8988T (cell line): ENCODE results near the gene PRDX5.
A peak's percentile ranks its signal among the peaks of the same experiment; 100 is the strongest.

Experiments
- DNase-seq: peaks from one replicate; pipeline ENCODE4 v3.0.0; 2011

Gene PRDX5

DNA sequence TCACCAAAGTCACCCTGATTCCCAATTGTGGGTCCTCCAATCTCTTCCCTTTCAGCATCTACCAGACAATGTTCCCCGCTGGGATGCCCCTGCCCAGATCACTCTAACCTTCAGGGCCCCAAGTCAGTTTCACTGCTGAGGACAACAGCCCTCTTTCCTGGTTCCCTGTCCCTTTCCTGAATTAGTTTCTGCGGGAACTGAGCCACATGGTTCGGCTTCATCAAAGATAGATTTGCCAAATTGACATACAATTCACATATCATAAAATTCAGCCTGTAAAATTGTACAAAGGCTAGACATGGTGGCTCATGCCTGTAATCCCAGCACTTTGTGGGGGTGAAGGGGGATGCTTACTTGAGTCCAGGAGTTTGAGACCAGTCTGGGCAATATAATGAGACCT is 10.1 kb downstream of the PRDX5 start:
- DNase-seq = no peak

DNA sequence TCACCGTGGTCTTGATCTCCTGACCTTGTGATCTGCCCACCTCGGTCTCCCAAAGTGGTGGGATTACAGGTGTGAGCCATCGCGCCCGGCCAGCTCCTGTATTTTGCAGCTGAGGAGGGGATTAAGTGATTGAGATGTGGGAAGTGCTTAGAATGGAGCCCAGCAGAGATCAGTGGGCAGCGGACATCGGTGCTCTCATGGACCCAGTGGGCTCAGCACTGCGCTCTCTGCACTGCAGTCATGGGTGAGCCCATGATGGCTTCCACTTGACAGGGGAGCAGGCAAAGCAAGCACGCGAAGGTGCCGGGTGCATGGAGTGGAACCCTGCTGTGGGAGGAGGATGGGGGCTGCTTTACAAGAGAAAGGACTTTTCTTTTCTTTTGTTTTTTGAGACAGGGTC is 13.0 kb downstream of the PRDX5 start:
- no peak for DNase-seq

DNA sequence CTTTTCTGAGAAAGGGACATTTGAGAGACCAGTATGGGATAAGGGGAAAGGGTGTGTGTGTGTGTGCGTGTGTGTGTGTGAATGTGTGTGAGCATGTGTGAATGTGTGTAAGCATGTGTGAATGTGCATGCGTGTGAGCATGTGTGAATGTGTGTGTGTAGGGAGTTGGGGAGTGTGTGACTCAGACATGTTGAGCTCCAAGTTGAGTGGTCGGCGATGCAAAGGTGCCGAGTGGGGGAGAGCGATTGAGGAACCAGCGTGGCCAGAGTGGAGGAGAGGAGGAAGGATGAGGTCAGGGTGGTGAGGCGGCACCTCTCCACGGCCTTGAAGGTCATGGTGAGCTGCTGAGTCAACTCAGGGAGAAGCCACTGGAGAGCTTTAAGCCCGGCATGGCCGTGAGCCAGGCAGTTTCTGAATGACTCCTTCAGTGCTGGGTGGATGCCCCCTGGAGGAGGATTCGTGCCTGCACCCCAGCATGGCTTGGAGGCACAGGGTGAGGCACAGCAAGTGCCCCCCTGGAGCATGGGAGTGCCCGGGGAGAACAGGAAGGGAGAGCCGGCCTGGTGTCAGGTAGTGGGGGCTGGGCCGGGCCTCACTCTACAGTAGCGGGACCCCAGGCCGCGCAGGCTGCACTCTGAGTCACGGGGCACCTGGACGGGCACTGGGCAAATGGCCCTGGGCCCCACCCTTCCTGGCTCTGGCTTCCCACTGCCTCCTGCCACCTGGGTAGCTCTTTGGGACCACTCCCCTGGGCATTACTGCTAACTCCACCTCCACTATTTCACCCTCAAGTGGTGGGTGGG is 13.8 kb downstream of the PRDX5 start:
- peak; percentile 88 for DNase-seq

DNA sequence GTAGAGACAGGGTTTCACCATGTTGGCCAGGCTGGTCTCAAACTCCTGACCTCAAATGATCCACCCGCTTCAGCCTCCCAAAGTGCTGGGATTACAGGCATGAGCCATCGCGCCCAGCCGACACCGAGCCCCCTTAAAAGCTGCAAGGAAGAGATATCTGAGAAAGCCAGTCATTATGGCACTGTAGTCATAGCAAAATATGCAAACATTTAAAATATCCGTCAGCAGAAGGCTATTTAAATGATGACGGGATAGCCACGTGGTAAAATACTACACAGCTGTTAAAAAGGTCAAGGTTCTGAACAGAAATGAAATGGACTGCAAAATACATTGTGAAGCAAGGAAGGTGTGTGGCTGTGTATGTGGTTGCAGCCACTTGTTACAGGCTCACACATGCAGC is 15.6 kb downstream of the PRDX5 start:
- no peak for DNase-seq

DNA sequence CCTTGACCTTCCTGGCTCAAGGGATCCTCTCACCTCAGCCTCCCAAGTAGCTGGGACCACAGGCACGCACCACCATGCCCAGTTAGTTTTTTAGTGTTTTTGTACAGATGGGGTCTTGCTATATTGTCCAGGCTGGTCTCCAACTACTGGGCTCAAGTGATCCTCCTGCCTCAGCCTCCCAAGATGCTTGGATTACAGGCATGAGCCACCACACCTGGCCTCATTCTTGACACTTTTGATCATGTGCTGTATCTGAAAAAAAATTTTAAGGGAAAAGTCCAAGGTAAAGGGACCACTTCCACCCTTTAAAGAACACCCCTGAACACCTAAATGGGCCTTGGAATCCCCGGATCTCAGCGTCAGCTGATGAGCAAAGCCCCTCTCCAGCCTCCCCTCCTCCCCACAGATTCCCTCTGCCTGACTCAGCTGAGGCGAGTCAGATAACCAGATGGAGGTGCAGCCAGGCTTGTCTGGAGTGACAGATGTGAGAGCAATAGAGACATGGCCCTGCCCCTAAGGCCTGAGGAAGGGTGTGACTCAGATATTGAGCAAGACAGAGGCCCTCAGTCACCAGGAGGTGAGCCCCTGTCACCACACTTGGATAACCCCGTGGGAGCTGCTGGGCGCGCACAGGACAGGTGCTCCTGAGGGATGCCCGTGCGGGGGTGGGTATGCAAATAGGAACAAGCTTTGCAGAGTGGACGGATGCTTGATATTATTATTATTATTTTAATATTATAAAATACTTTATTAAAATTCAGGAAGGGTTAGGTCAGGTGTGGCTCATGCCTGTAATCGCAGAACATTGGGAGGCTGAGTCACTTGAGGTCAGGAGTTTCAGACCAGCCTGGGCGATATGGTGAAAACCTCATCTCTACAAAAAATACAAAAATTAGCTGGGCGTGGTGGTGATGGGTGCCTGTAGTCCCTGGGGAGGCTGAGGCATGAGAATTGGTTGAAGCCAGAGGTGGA is 17.1 kb downstream of the PRDX5 start:
- peak; percentile 95 for DNase-seq

DNA sequence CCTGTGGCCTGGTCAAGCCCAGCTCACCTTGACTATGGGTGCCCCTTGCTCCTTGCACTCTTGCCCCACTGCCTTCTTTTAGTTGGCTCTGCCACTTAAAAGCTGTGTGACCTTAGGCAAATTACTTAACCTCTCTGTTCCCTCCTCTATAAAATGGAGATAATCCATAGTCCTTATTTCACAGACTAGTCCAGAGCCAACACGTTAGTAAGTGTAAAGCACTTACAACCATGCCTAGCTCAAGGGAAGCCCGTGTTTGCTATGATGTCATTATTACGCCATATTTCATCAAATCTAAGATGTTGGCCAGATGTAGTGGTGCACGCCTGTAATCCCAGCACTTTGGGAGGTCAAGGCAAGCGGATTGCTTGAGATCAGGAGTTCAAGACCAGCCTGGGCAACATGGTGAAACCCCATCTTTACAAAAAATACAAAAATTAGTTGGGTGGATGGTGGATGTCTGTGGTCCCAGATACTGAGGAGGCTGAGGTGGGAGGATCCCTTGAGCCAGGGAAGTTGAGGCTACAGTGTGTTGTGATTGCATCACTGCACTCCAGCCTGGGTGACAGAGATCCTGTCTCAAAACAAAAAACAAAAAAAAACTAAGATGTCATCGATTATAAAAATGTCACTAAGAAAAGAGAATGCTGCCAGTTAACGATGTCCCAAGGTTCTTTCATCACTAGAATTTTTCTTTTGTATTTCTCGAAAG is 19.8 kb downstream of the PRDX5 start:
- no peak for DNase-seq

DNA sequence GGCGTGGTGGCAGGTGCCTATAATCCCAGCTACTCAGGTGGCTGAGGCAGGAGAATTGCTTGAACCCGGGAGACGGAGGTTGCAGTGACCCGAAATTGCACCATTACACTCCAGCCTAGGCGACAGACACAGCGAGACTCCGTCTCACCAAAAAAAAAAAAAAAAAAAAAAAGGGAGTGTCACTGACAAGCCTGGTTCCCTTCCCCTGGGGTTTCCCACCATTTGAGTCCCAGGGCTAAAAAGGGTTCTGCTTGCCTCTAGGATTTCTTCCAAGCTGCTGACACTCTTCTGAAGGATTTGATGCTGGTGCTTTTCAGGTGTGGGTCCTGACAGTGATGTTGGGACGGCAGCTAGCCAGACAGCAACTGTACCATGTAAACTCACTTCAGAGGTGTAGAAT is 20.8 kb downstream of the PRDX5 start:
- DNase-seq = no peak

DNA sequence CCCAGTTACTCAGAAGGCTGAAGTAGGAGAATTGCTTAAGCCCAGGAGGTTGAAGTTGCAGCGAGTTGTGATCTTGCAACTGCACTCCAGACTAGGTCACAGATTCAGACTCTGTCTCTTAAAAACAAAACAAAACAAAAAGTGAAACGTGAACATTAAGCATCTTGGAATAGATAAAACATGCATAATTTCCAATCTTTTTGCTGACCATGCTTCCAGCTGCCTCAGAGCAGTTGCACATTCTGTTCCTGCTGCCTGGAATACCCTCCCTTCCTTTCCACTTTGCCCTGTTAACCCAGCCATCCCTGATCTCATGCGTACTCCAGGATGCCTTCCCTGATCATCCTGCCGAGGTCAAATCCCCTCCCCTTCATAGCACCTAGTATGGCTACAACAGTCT is 21.4 kb downstream of the PRDX5 start:
- DNase-seq = no peak

DNA sequence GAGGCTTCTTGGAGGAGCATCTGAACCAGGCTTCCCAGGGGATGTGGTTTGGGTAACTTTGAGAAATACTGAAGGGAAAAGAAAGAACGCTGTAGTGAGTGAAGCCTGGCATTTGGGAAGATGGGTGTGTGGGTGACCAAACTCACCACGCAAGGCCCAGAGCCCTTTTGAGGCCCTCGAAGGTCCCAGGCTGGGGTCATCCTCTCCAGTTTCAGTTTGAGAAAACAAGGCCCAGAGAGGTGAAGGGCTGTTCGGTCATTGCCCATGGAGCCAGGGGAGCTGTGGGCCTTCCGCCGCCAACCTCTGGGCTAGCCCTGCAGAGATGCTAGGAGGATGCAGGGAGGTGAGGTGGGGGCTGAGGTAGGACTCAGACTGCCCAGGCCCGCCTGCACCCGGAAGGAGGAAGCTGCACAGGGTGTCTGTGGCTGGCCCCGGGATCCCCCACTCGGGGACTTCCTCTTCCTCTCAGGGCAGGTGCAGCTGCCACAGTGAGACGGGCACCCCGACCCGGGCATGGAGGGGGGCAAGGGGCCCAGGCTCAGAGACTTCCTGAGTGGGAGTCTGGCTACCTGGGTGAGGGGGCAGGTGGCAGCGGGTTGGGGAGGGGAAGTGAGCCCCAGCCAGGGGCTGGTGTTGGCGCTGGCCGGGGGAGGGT is 22.0 kb downstream of the PRDX5 start, which contains the start of gene CCDC88B:
CCDC88B (plus strand) TSS at position 451 of the 655 bp plus-strand sequence; CDS start at position 514, 63 bp downstream.
- no peak for DNase-seq

DNA sequence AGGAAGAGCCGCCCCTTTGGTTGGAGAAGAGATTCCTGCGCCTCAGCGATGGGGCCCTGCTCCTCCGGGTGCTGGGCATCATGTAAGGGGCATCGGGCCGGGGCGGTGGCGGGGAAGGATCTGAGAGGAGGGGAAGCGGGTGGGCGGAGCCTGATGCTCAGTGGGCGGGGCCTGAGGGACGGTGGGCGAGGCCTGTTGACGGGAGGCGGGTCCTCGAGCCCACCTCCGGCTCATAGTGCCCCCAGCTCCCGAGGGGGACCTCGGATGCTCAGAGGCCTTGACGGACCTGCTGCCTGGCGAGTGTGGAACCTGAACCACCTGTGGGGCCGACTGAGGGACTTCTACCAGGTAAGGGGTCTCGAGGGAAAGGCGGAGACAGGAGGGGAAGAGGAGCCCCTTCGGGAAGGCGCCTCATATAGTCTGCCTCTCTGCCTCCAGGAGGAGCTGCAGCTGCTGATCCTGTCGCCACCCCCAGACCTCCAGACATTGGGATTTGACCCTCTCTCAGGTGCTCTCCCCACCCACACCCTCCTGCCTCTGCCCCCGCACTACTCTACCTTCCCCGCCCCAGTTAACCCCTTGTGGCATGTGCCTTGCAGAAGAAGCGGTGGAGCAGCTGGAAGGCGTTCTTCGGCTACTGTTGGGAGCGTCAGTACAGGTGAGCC is 22.9 kb downstream of the PRDX5 start:
- DNase-seq = peak; percentile 45

DNA sequence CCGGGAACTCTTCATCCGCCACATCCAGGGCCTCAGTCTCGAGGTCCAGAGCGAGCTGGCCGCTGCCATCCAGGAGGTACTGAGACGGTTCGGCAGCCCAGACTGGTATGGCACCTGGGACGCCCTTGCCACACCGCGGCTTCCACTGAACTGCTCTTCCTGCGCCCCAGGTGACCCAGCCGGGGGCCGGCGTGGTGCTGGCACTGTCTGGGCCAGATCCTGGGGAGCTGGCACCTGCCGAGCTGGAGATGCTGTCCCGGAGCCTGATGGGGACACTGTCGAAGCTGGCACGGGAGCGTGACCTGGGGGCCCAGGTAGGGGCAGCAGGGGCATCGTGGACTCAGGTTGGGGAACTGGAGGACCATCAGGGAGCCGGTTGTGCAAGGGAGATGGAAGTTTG is 23.5 kb downstream of the PRDX5 start:
- no peak for DNase-seq

DNA sequence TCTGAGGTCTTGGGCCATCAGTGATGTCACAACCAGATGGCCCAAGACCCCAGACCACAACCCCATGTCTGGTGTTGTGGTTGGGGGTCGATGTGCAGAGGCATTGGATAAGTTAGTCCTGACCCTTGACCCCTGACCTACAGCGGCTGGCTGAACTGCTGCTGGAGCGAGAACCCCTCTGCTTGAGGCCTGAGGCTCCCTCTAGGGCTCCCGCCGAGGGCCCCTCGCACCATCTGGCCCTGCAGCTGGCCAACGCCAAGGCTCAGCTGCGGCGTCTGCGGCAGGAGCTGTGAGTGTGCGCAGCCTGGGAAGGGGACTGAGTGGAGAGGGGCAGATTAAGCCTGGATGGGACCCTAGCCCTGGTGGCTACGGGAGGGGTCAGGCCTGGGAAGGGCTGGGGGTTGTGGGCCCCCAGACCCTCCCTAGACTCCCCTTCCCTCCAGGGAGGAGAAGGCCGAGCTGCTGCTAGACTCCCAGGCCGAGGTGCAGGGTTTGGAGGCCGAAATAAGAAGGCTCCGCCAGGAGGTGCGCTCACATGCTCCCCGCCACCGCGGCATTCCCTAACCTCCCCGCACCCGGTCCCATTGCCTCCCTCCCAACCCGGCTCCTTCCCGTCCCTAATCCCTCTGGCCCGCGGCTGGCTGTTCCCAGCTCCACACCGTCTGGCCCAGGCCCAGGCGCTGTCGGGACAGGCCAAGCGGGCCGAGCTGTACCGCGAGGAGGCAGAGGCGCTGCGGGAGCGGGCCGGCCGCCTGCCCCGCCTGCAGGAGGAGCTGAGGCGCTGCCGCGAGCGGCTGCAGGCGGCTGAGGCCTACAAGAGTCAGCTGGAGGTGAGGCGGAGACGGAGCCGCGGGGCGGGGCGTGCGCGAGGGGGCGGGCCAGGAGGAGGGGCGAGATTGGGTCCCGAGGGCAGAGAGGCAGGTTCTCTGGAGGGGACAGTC is 24.2 kb downstream of the PRDX5 start:
- peak; percentile 99 for DNase-seq

DNA sequence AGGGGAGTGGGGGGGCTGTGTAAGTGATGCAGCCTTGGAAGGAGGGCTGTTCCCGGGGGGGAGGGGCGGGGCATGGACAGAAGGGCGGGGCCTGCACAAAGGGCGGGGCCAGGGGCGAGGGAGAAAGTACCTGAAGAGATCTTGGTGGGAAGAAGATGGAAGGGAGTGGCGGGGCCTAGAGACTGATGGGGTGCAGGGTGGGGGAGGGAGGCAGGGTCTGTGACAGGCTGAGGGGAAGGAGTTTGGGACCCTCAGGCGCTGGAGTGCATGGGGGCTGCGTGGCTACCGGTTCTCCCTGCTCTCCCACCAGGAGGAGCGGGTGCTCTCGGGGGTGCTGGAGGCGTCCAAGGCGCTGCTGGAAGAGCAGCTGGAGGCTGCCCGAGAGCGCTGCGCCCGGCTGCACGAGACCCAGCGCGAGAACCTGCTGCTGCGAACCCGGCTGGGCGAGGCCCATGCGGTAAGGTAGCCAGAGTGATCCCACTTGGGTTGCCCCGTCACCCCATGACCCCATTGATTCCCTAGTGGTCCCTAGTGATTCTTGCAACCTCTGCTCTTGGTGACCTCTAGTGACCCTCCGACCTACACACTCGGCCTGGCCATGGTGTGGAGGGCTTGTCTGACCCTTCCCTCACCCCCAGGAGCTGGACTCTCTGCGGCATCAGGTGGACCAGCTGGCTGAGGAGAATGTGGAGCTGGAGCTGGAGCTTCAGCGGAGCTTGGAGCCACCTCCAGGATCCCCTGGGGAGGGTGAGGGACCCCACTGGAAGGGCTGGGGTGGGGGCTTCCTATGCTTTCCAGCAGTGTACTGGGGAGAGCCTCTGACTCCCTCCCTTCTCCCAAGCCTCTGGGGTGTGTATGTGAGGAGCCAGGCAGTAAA is 25.2 kb downstream of the PRDX5 start:
- DNase-seq = peak; percentile 85

DNA sequence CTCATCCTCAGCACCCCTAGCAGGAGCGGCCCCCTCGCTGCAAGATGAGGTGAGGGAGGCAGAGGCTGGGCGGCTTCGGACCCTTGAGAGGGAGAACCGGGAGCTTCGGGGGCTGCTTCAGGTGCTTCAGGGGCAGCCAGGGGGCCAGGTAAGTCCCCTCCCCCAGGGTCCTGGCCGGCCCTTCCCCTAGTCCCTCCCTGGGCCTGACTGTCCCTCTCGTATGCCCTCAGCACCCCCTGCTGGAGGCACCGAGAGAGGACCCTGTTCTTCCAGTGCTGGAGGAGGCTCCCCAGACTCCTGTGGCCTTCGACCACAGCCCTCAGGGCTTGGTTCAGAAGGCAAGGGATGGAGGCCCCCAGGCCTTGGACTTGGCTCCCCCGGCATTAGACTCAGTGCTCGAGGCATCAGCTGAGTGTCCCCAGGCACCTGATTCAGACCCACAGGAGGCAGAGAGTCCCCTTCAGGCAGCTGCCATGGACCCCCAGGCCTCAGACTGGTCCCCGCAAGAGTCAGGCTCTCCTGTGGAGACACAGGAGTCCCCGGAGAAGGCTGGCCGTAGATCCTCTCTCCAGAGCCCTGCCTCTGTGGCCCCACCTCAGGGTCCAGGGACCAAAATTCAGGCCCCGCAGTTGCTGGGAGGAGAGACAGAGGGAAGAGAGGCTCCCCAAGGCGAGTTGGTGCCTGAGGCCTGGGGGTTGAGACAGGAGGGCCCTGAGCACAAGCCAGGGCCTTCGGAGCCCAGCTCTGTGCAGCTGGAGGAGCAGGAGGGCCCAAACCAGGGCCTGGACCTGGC is 26.0 kb downstream of the PRDX5 start:
- DNase-seq = peak; percentile 90

DNA sequence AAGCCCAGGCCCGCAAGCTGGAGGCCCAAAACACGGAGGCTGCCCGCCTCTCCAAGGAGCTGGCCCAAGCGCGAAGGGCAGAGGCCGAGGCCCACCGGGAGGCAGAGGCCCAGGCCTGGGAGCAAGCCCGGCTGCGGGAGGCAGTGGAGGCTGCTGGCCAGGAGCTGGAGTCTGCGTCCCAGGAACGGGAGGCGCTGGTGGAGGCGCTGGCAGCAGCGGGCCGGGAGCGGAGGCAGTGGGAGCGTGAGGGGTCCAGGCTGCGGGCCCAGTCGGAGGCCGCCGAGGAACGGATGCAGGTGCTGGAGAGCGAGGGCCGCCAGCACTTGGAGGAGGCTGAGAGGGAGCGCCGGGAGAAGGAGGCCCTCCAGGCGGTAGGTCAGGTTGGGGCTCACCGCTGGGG is 26.9 kb downstream of the PRDX5 start:
- no peak for DNase-seq

DNA sequence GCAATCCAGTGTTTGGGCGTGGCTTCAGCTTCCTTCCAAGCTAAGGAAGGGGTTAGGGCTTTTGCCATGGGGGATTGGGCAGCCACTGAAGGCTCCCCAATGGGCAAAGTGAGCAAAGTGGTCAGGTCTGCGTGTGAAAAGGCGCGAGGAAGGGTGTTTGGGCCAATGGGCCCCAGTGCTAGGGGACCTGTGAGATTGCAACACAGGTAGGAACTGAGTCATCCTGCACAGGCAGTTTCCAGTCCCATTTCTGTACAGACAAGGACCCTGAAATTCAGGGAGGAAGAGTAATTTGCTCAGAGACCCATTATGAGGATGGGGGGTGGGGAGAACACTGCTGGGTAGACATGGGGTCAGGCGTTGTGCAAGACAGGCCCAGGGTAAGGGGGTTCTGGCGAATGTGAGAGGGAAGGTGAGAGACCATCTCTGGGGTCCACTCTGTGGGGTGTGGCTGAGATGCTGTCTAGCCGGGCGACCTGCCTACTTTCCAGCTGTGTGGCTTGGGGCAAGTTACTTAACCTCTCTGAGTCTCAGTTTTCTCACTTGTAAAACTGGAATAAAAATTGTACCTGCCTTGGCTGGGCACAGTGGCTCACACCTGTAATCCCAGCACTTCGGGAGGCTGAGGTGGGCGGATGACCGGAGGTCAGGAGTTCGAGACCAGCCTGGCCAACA is 29.4 kb downstream of the PRDX5 start:
- peak; percentile 27 for DNase-seq

DNA sequence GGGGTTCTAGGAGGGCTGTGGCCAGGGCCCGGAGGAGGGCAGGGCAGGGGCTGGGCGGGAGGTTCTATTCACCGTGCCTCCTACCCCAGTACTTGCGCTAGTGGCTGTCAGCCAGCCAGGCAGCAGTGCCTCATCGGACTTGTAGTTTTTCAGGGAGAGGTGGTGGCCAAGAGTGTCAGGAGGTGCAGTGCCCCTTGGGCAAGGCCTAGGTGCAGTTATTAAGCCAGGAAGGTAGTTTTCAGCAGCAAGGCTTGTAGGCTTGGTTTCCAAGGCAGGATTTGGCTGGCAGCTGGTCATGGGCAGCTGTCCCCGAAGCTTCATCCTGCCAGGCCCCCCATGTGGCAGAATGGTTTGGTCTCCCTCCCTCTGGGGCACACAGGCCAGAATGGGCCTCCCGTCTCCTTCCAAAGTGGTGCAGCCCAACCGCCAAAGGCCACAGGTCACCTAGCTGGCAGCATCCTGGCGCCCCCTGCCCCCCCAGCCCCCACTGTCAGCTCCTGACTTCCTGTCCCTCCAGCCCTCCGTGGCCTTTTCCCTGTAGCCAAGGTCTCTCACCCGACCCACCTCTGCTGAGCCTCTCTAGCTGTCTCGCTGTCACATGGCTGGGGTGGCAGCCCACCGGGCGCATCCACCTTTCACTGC is 30.6 kb downstream of the PRDX5 start:
- DNase-seq = peak; percentile 44

DNA sequence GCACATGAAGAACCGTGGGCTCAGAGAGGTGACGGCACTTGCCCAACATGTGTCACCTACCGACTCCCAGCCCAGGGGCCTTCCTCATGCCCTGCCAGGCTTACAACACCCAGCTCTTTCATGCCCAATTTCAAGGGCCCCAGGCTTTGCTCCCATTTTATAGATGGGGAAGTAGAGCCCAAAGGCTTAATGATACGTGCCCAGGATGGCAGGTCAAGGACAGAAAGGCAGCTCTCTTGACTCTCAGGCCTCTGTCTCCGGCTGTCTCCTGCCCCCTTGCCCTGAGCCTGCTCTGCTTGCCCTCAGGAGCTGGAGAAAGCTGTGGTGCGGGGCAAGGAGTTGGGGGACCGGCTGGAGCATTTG is 31.1 kb downstream of the PRDX5 start:
- DNase-seq = no peak
